K562 (cell line): ENCODE data around the gene IFFO2. TPM values are rescaled to one million over a fixed set of nuclear protein-coding genes. Genes with fewer than 3 reads are reported as not detected.

Experiments
- ATAC-seq: fragments of 200-7000 bp; cut with Tn5 transposase; 3 replicates; pipeline ENCODE4 v1.9.1; 2020; ENCODE audit warnings: moderate library complexity
- BruUV-seq: library from RNA; stranded (reverse); fragments of 400-500 nt; replicated peaks from 2 replicates; lab custom pipeline; 2021; lab: Mats Ljungman, UMichigan
- CTCF ChIA-PET: fragments of 300-600 bp; formaldehyde crosslinking; extraction: SDS; loops from one replicate; lab custom pipeline; 2021; ENCODE audit warnings: low intra/inter-chr PET ratio; lab: Yijun Ruan, JAX
- POLR2A ChIA-PET: fragments of 300-600, 350-650 bp; sonication (Branson Sonifier 250); formaldehyde crosslinking; extraction: SDS; loops from one replicate; lab custom pipeline; 2021; ENCODE audit warnings: antibody characterized with exemption, inconsistent platforms; lab: Yijun Ruan, JAX
- DNase-seq, 4 experiments: peaks; one replicate each; pipeline versions ENCODE4 v3.0.0 to v3.0.0-alpha.2; 2011 to 2018; ENCODE audit warnings: low spot score in 3 of 4, mixed read lengths in 3 of 4; ENCODE audit errors: extremely low read depth in 1 of 4
- FAIRE-seq: peaks from 2 replicates; lab custom pipeline; 2011; peaks lifted over from hg19 to GRCh38; lab: Jason Lieb, UNC
- H2AFZ ChIP-seq: 2 replicates; pipeline ENCODE4 v1.6.0; 2011; ENCODE audit warnings: low read depth, low read length, control low read depth, inconsistent platforms
- H3K27ac ChIP-seq: fragments of 200-600 bp; 3 replicates; pipeline ENCODE4 v1.8.0; 2011; ENCODE audit warnings: low read depth, mild to moderate bottlenecking, control low read depth, inconsistent platforms, low read length, moderate library complexity, mixed read lengths; ENCODE audit errors: extremely low read depth
- H3K27me3 ChIP-seq, 2 experiments: fragments of 300-600 bp in 1 of 2; 2 replicates in 1 of 2; 3 replicates in 1 of 2; pipeline versions ENCODE4 v1.6.0 to v1.8.0; 2011; ENCODE audit warnings: inconsistent platforms in 2 of 2, low read length in 2 of 2, mild to moderate bottlenecking in 1 of 2, mixed read lengths in 1 of 2, moderate library complexity in 1 of 2; ENCODE audit not compliant: control insufficient read depth in 2 of 2, insufficient read depth in 2 of 2
- H3K36me3 ChIP-seq: fragments of 300-600 bp; 3 replicates; pipeline ENCODE4 v1.8.0; 2011; ENCODE audit warnings: mild to moderate bottlenecking, low read length, inconsistent platforms; ENCODE audit not compliant: control insufficient read depth, insufficient read depth
- H3K4me1 ChIP-seq, 2 experiments: fragments of 200-600 bp in 1 of 2; replicated peaks in 1 of 2; 2 replicates in 1 of 2; 3 replicates in 1 of 2; pipeline versions ENCODE4 v1.5.1 to v1.8.0; 2011; ENCODE audit warnings: inconsistent platforms in 2 of 2, low read length in 2 of 2, mild to moderate bottlenecking in 1 of 2, mixed read lengths in 1 of 2, moderate library complexity in 1 of 2; ENCODE audit not compliant: control insufficient read depth in 2 of 2, insufficient read depth in 2 of 2
- H3K4me2 ChIP-seq: 2 replicates; pipeline ENCODE4 v1.6.1; 2011; ENCODE audit warnings: low read length, control low read depth, inconsistent platforms, mixed read lengths; ENCODE audit not compliant: insufficient read depth
- H3K4me3 ChIP-seq: fragments of 200-600 bp; sonication (generic), shearing (Covaris generic); 2 replicates; pipeline ENCODE4 v1.5.1; 2016; ENCODE audit warnings: control low read depth, inconsistent platforms
- H3K79me2 ChIP-seq: fragments of 200-600 bp; 3 replicates; pipeline ENCODE4 v1.8.0; 2011; ENCODE audit warnings: low read length, inconsistent platforms; ENCODE audit not compliant: control insufficient read depth, insufficient read depth
- H3K9ac ChIP-seq, 2 experiments: 2 replicates each; pipeline versions ENCODE4 v1.6.0 to v1.6.1; 2011; ENCODE audit warnings: low read depth in 2 of 2, low read length in 2 of 2, control low read depth in 1 of 2, inconsistent platforms in 1 of 2, mild to moderate bottlenecking in 1 of 2, mixed read lengths in 1 of 2; ENCODE audit not compliant: insufficient read depth in 1 of 2
- H3K9me1 ChIP-seq: one replicate; pipeline ENCODE4 v1.6.0; 2011; ENCODE audit warnings: inconsistent platforms, mild to moderate bottlenecking, low read length, moderate library complexity; ENCODE audit not compliant: control insufficient read depth, insufficient read depth
- H3K9me3 ChIP-seq: replicated peaks from 2 replicates; pipeline ENCODE4 v1.5.1; 2011; ENCODE audit warnings: low read depth, low read length, inconsistent platforms; ENCODE audit not compliant: control insufficient read depth, insufficient read depth
- H4K20me1 ChIP-seq: replicated peaks from 2 replicates; pipeline ENCODE4 v1.6.1; 2011; ENCODE audit warnings: low read length, inconsistent platforms, mixed read lengths; ENCODE audit not compliant: control insufficient read depth, insufficient read depth
- ATF7 ChIP-seq: fragments of 450-650 bp; IDR thresholded peaks from 2 replicates; pipeline ENCODE4 v1.7.1; 2014; ENCODE audit warnings: mild to moderate bottlenecking, moderate library complexity
- HNRNPH1 ChIP-seq: fragments of 200-400 bp; formaldehyde crosslinking; optimal IDR thresholded peaks from 2 replicates; pipeline ENCODE3; 2017; ENCODE audit warnings: low read depth, mild to moderate bottlenecking, low read length, moderate library complexity
- JUNB ChIP-seq: fragments of 450-650 bp; formaldehyde crosslinking; conservative IDR thresholded peaks from 2 replicates; pipeline ENCODE4 v1.4.0; 2020; ENCODE audit warnings: mild to moderate bottlenecking
- NCOA6 ChIP-seq: fragments of 450-650 bp; IDR thresholded peaks from 2 replicates; pipeline ENCODE4 v1.6.1; 2017; ENCODE audit warnings: mild to moderate bottlenecking
- NEUROD1 ChIP-seq: fragments of 150-350 bp; IDR thresholded peaks from 2 replicates; pipeline ENCODE4 v1.6.1; 2014; ENCODE audit warnings: borderline replicate concordance, low read length, low read depth; ENCODE audit not compliant: partially characterized antibody
- PHF21A ChIP-seq: fragments of 450-650 bp; IDR thresholded peaks from 2 replicates; pipeline ENCODE4 v1.6.1; 2017; ENCODE audit warnings: low read depth, borderline replicate concordance
- SMARCA5 ChIP-seq: fragments of 450-650 bp; IDR thresholded peaks from 2 replicates; pipeline ENCODE4 v1.6.1; 2016
- WGBS: fragments of 100-300 bp; shearing (Covaris generic); methylation state at CpG from one replicate; pipeline ENCODE4 v1.1.6; 2016; ENCODE audit warnings: low coverage, mixed read lengths; ENCODE audit not compliant: insufficient coverage; ENCODE audit errors: missing lambda C conversion rate; 5-methylcytosine and 5-hydroxymethylcytosine counted together
- in situ Hi-C: fragments of 300-500 bp; cut with MboI; formaldehyde crosslinking; loops from 4 replicates; pipeline ENCODE4 v1.15.0; 2018; ENCODE audit warnings: inconsistent platforms, mixed read lengths
- intact Hi-C: fragments of 100-400 bp; cut with micrococcal nuclease; formaldehyde crosslinking; loops from 2 replicates; pipeline ENCODE4 v1.14.2; 2022
- polyA plus RNA-seq, 8 experiments: library from polyadenylated mRNA; depleted of rRNA in 4 of 8; stranded (reverse) in 5 of 8; unstranded in 3 of 8; fragments of >200 nt; fragmentation: Nextera tagmentation in 2 of 8; fragmentation: Illumina TruSeq in 1 of 8; extraction: Ambion mirVana in 2 of 8; extraction: Trizol in 1 of 8; gene quantifications; 2 replicates each; pipeline versions ENCODE4 v1.2.1 to v1.2.3, GENCODE V29; 2011 to 2014; ENCODE audit warnings: inconsistent platforms in 1 of 8, missing spikeins in 1 of 8
- total RNA-seq, 7 experiments: library from RNA; depleted of rRNA in 6 of 7; stranded (reverse); fragments of >200 nt in 6 of 7; fragmentation: Illumina TruSeq in 2 of 7; extraction: Trizol in 2 of 7; gene quantifications; 2 replicates each; pipeline versions ENCODE4 v1.2.1 to v1.2.3, GENCODE V29; 2011 to 2021; ENCODE audit warnings: low replicate concordance in 1 of 7
- TF ChIP-seq, protein P1 (sequence below): fragments of 450-650 bp; formaldehyde crosslinking; IDR thresholded peaks from 2 replicates; pipeline ENCODE4 v1.4.0; 2020; ENCODE audit warnings: mild to moderate bottlenecking, moderate library complexity
- TF ChIP-seq, protein P2 (sequence below): fragments of 450-650 bp; IDR thresholded peaks from 2 replicates; pipeline ENCODE4 v1.6.1; 2016; ENCODE audit warnings: low read depth
- TF ChIP-seq, protein P3 (sequence below): fragments of 250-450 bp; sonication (Bioruptor Pico); IDR thresholded peaks from 2 replicates; pipeline ENCODE4 v1.8.0; 2021; ENCODE audit warnings: mild to moderate bottlenecking, moderate library complexity

The IFFO2 gene
- total and polyA plus RNA-seq, 9 of the 15 experiments (the other 6 are each of a cell fraction or from before 2014, with no cell fraction given), result 0.15 to 1.0 (median 0.44) TPM; not detected in 2

DNA sequence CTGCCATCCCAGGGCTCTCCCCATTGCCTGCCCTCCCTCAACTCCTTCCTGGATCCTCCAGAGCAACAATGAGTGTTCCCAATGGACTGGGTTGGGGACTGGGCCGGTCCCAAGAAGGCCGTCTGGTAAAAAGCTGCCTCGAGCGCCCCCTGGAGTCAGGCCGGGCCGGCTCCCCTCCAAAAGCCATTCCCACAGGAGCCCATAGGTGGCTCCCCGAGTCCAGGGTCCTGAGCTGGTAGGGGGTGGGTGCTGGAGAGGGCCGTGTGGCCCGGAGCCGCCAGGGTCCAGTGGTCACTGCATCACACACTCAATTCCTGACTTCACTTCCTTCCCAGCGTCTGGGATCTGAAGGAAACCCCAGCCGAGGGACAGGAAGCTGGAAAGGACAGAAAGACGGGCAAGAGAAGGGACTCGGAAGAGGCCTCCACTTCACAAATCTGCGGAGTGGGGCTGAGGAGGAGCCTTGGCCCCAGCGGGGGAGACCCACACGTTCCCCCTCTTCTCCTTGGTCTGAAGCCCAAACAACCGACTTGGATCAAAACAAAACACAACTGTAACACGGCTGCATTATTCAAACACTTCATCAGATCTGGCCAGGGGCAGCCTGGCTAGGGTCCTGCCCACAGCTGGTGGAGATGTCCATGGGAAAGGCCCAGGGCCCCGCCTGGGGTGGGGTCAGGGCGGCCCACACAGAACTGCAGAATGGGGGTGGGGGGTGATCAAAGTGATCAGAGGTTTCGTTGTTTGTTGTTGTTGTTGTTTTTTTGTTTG, 43.2 kb downstream of the IFFO2 start:
- ChIA-PET POLR2A (interaction anchor here (0.6 to 3.9 kb wide), 6 partner anchors 9 to 886 kb away, joined by 3 to 13 read pairs (median 4); partner anchors contain the start of gene ALDH4A1), CTCF (interaction anchor here (0.6 to 5.7 kb wide), 9 partner anchors 10 to 796 kb away, joined by 3 to 108 read pairs (median 4); partner anchors contain the start of gene ALDH4A1)
- DNase-seq, result peak; percentile 89 to 95 (median 94)
- H3K79me2 ChIP-seq, result peaks cover 15% of the 10 kb centered on the region; the same call in 2 of the 3 replicates
- FAIRE-seq, result no peak
- H3K9me1 ChIP-seq, result no peaks in the 10 kb centered on the region
- peaks cover 19 to 34% of the 10 kb centered on the region in 2 experiments for H3K27me3 ChIP-seq
- peak overlapping the region; percentile 28; the same call in 1 of the 2 replicates for H3K4me2 ChIP-seq
- WGBS, result 30% methylated on average over 22 of the region's 22 CpGs
- intact Hi-C loops (loop anchor here (1.0 to 10.0 kb wide), 2 partner anchors 29 to 332 kb away; no protein-coding TSS in a partner anchor), in situ Hi-C loops (no loop called here)
- no peaks in the 10 kb centered on the region for H3K9me3 ChIP-seq
- BruUV-seq, result no TSS peak
- ATAC-seq, result peak; percentile 92
- no peak overlapping the region for H3K27ac ChIP-seq
- peaks cover 14 to 34% of the 10 kb centered on the region in 2 experiments for H3K4me1 ChIP-seq
- H2AFZ ChIP-seq, result peak overlapping the region; percentile 71
- no peaks in the 10 kb centered on the region for H3K36me3 ChIP-seq
- H3K4me3 ChIP-seq, result no peak overlapping the region
- peak overlapping the region in 1 of 2 experiments; percentile 1; a peak in 1 of 4 replicates for H3K9ac ChIP-seq
- peaks cover 3% of the 10 kb centered on the region for H4K20me1 ChIP-seq
- peak; percentile 45 for TF ChIP-seq ATF7
- TF ChIP-seq NEUROD1, result no peak
- no peak; the same call in 1 of the 2 replicates for TF ChIP-seq PHF21A
- TF ChIP-seq SMARCA5, result no peak; the same call in 1 of the 2 replicates
- TF ChIP-seq, protein P1, sequence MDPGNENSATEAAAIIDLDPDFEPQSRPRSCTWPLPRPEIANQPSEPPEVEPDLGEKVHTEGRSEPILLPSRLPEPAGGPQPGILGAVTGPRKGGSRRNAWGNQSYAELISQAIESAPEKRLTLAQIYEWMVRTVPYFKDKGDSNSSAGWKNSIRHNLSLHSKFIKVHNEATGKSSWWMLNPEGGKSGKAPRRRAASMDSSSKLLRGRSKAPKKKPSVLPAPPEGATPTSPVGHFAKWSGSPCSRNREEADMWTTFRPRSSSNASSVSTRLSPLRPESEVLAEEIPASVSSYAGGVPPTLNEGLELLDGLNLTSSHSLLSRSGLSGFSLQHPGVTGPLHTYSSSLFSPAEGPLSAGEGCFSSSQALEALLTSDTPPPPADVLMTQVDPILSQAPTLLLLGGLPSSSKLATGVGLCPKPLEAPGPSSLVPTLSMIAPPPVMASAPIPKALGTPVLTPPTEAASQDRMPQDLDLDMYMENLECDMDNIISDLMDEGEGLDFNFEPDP, result no peak
- TF ChIP-seq NCOA6, result no peak
- no peak for TF ChIP-seq JUNB (CRISPR knock-in tag)
- no peak for TF ChIP-seq HNRNPH1
- TF ChIP-seq, protein P2, sequence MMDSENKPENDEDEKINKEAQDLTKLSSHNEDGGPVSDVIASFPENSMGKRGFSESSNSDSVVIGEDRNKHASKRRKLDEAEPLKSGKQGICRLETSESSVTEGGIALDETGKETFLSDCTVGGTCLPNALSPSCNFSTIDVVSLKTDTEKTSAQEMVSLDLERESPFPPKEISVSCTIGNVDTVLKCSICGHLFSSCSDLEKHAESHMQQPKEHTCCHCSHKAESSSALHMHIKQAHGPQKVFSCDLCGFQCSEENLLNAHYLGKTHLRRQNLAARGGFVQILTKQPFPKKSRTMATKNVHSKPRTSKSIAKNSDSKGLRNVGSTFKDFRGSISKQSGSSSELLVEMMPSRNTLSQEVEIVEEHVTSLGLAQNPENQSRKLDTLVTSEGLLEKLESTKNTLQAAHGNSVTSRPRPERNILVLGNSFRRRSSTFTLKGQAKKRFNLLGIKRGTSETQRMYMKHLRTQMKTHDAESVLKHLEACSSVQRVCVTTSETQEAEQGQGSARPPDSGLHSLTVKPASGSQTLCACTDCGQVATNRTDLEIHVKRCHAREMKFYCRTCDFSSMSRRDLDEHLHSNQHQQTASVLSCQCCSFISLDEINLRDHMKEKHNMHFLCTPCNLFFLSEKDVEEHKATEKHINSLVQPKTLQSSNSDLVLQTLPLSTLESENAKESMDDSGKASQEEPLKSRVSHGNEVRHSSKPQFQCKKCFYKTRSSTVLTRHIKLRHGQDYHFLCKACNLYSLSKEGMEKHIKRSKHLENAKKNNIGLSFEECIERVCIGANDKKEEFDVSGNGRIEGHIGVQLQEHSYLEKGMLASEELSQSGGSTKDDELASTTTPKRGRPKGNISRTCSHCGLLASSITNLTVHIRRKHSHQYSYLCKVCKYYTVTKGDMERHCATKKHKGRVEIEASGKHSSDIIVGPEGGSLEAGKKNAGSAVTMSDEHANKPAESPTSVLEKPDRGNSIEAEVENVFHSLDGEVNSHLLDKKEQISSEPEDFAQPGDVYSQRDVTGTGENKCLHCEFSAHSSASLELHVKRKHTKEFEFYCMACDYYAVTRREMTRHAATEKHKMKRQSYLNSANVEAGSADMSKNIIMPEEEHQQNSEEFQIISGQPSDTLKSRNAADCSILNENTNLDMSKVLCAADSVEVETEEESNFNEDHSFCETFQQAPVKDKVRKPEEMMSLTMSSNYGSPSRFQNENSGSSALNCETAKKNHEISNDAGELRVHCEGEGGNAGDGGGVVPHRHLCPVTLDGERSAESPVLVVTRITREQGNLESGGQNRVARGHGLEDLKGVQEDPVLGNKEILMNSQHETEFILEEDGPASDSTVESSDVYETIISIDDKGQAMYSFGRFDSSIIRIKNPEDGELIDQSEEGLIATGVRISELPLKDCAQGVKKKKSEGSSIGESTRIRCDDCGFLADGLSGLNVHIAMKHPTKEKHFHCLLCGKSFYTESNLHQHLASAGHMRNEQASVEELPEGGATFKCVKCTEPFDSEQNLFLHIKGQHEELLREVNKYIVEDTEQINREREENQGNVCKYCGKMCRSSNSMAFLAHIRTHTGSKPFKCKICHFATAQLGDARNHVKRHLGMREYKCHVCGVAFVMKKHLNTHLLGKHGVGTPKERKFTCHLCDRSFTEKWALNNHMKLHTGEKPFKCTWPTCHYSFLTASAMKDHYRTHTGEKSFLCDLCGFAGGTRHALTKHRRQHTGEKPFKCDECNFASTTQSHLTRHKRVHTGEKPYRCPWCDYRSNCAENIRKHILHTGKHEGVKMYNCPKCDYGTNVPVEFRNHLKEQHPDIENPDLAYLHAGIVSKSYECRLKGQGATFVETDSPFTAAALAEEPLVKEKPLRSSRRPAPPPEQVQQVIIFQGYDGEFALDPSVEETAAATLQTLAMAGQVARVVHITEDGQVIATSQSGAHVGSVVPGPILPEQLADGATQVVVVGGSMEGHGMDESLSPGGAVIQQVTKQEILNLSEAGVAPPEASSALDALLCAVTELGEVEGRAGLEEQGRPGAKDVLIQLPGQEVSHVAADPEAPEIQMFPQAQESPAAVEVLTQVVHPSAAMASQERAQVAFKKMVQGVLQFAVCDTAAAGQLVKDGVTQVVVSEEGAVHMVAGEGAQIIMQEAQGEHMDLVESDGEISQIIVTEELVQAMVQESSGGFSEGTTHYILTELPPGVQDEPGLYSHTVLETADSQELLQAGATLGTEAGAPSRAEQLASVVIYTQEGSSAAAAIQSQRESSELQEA, result no peak
- TF ChIP-seq, protein P3, sequence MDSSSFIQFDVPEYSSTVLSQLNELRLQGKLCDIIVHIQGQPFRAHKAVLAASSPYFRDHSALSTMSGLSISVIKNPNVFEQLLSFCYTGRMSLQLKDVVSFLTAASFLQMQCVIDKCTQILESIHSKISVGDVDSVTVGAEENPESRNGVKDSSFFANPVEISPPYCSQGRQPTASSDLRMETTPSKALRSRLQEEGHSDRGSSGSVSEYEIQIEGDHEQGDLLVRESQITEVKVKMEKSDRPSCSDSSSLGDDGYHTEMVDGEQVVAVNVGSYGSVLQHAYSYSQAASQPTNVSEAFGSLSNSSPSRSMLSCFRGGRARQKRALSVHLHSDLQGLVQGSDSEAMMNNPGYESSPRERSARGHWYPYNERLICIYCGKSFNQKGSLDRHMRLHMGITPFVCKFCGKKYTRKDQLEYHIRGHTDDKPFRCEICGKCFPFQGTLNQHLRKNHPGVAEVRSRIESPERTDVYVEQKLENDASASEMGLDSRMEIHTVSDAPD (CRISPR knock-in tag), result no peak
